ENCODE results near the gene TMEM229B.

- TF ChIP-seq FOXM1 (IDR thresholded peaks at IDR 0.05; ENCODE audit: borderline replicate concordance, low read depth), result no peak
- TF ChIP-seq EP300 (IDR thresholded peaks at IDR 0.05; ENCODE audit: borderline replicate concordance), result no peak
- no peak for TF ChIP-seq ZBTB7A (IDR thresholded peaks at IDR 0.05; ENCODE audit: low read depth)
These were observed 21.4 kb downstream of the TMEM229B start for GRCh38 chr14:67467134-67467533.
